Fibroblast of peridontal ligament (primary cell): ENCODE results near the gene CCDC106.
A peak's percentile ranks its signal among the peaks of the same experiment; 100 is the strongest.

Source experiments
- DNase-seq: peaks from one replicate; pipeline ENCODE4 v3.0.0-alpha.2; 2010; ENCODE audit errors: extremely low read depth

CCDC106 gene

GRCh38 chr19:55668603-55669348 is 20.8 kb downstream of the CCDC106 start:
- DNase-seq: no peak

GRCh38 chr19:55669418-55670279 is 21.6 kb downstream of the CCDC106 start:
- DNase-seq: no peak

GRCh38 chr19:55670280-55671053 is 22.5 kb downstream of the CCDC106 start:
- DNase-seq: no peak

GRCh38 chr19:55671054-55671378 is 23.0 kb downstream of the CCDC106 start:
- DNase-seq: no peak

GRCh38 chr19:55672418-55672817 is 24.4 kb downstream of the CCDC106 start:
- DNase-seq: no peak

GRCh38 chr19:55673465-55673864 is 25.5 kb downstream of the CCDC106 start:
- DNase-seq: no peak

GRCh38 chr19:55673889-55674288 is 25.9 kb downstream of the CCDC106 start:
- no peak for DNase-seq

- no peak for DNase-seq
These were observed 26.4 kb downstream of the CCDC106 start for GRCh38 chr19:55674459-55674840.

- peak; percentile 92 for DNase-seq
These were observed 27.0 kb downstream of the CCDC106 start, which contains the start of gene EPN1 for GRCh38 chr19:55674841-55675660. Gene EPN1 (plus strand): TSS chr19:55675226. CDS start chr19:55678628, 3,402 bp downstream.

- no peak for DNase-seq
These were observed 27.8 kb downstream of the CCDC106 start for GRCh38 chr19:55675661-55676354.

GRCh38 chr19:55676383-55676782 is 28.4 kb downstream of the CCDC106 start:
- no peak for DNase-seq

- no peak for DNase-seq
These were observed 29.0 kb downstream of the CCDC106 start for GRCh38 chr19:55676889-55677505.

- DNase-seq: no peak
These were observed 29.6 kb downstream of the CCDC106 start for GRCh38 chr19:55677572-55678028.

- DNase-seq: no peak
These were observed 30.2 kb downstream of the CCDC106 start for GRCh38 chr19:55678121-55678671.

GRCh38 chr19:55679343-55680257 is 31.6 kb downstream of the CCDC106 start:
- no peak for DNase-seq

GRCh38 chr19:55680339-55681130 is 32.5 kb downstream of the CCDC106 start:
- no peak for DNase-seq

- peak; percentile 28 for DNase-seq
These were observed 33.4 kb downstream of the CCDC106 start for GRCh38 chr19:55681131-55682092.
